WTC11 (cell line): ENCODE data around the gene FLT4. TPM values are rescaled to one million over a fixed set of nuclear protein-coding genes. Genes with fewer than 3 reads are reported as not detected.

Source experiments
- ATAC-seq: fragments of 200-7000 bp; cut with Tn5 transposase; 2 replicates; pipeline ENCODE4 v1.10.0; 2021; ENCODE audit warnings: mild to moderate bottlenecking, moderate library complexity
- CTCF ChIA-PET: fragments of 300-600 bp; sonication (Branson Sonifier 250); formaldehyde crosslinking; loops from one replicate; lab custom pipeline; 2021; ENCODE audit warnings: antibody characterized with exemption; lab: Charles Lee
- POLR2A ChIA-PET: fragments of 350-600 bp; sonication (Branson Sonifier 250); formaldehyde crosslinking; loops from one replicate; lab custom pipeline; 2021; ENCODE audit warnings: antibody characterized with exemption; lab: Charles Lee
- DNase-seq: peaks from one replicate; pipeline ENCODE4 v3.0.0; 2021; ENCODE audit warnings: low spot score
- H3K27ac Mint-ChIP-seq: 2 replicates; pipeline ENCODE4 v1.8.0; 2021; ENCODE audit warnings: mixed read lengths
- H3K27me3 Mint-ChIP-seq: 2 replicates; pipeline ENCODE4 v1.8.0; 2021; ENCODE audit warnings: low read depth, mild to moderate bottlenecking, moderate library complexity, mixed read lengths
- H3K36me3 Mint-ChIP-seq: 2 replicates; pipeline ENCODE4 v1.8.0; 2021; ENCODE audit warnings: mixed read lengths
- H3K4me1 Mint-ChIP-seq: 2 replicates; pipeline ENCODE4 v1.8.0; 2022; ENCODE audit warnings: mixed read lengths
- H3K4me3 Mint-ChIP-seq: 2 replicates; pipeline ENCODE4 v1.8.0; 2021; ENCODE audit warnings: mild to moderate bottlenecking, moderate library complexity, mixed read lengths
- H3K9me3 Mint-ChIP-seq: 2 replicates; pipeline ENCODE4 v1.8.0; 2021; ENCODE audit warnings: mixed read lengths
- GTF2I ChIP-seq: fragments of 250-450 bp; sonication (Bioruptor Pico); conservative IDR thresholded peaks from 2 replicates; pipeline ENCODE4 v1.4.0; 2021; ENCODE audit warnings: mild to moderate bottlenecking
- JUN ChIP-seq: sonication (generic); formaldehyde crosslinking; IDR thresholded peaks from 2 replicates; pipeline ENCODE4 v1.8.0; 2023; ENCODE audit warnings: mild to moderate bottlenecking, missing genetic modification reagents
- MYBL2 ChIP-seq: sonication (generic); formaldehyde crosslinking; IDR thresholded peaks from 2 replicates; pipeline ENCODE4 v1.8.1; 2023; ENCODE audit warnings: mild to moderate bottlenecking, moderate library complexity, missing genetic modification reagents
- NR1H2 ChIP-seq: sonication (generic); formaldehyde crosslinking; IDR thresholded peaks from 2 replicates; pipeline ENCODE4 v1.9.0; 2021; ENCODE audit warnings: mild to moderate bottlenecking, moderate library complexity, missing genetic modification reagents
- ZBTB21 ChIP-seq: sonication (generic); formaldehyde crosslinking; IDR thresholded peaks from 2 replicates; pipeline ENCODE4 v1.8.1; 2023; ENCODE audit warnings: mild to moderate bottlenecking, missing genetic modification reagents, borderline replicate concordance
- ZNF423 ChIP-seq: fragments of 250-450 bp; sonication (Bioruptor Pico); IDR thresholded peaks from 2 replicates; pipeline ENCODE4 v2.1.2; 2022; ENCODE audit warnings: mild to moderate bottlenecking, moderate library complexity
- total RNA-seq: library from RNA; stranded (reverse); gene quantifications from 3 replicates; pipeline ENCODE4 v1.2.3, GENCODE V29; 2021
- TF ChIP-seq, protein P1 (sequence below): fragments of 250-450 bp; sonication (Bioruptor Pico); IDR thresholded peaks from 2 replicates; pipeline ENCODE4 v1.9.0; 2021; ENCODE audit warnings: mild to moderate bottlenecking
- TF ChIP-seq, protein P2 (sequence below): fragments of 250-450 bp; sonication (Bioruptor Pico); IDR thresholded peaks from 2 replicates; pipeline ENCODE4 v1.9.0; 2021; ENCODE audit warnings: moderate library complexity, mild to moderate bottlenecking, inconsistent platforms, borderline replicate concordance
- TF ChIP-seq, protein P3 (sequence below): sonication (generic); formaldehyde crosslinking; IDR thresholded peaks from 2 replicates; pipeline ENCODE4 v1.8.1; 2022; ENCODE audit warnings: mild to moderate bottlenecking, moderate library complexity, missing genetic modification reagents
- TF ChIP-seq, protein P4 (sequence below): sonication (generic); formaldehyde crosslinking; IDR thresholded peaks from 2 replicates; pipeline ENCODE4 v1.8.1; 2022; ENCODE audit warnings: low read depth, mild to moderate bottlenecking, moderate library complexity, missing genetic modification reagents, borderline replicate concordance
- TF ChIP-seq, protein P5 (sequence below): fragments of 250-450 bp; sonication (Bioruptor Pico); IDR thresholded peaks from 2 replicates; pipeline ENCODE4 v1.9.0; 2021; ENCODE audit warnings: mild to moderate bottlenecking
- TF ChIP-seq, protein P6 (sequence below): sonication (generic); formaldehyde crosslinking; IDR thresholded peaks from 2 replicates; pipeline ENCODE4 v1.8.0; 2022; ENCODE audit warnings: mild to moderate bottlenecking, missing genetic modification reagents
- TF ChIP-seq, protein P7 (sequence below): sonication (generic); formaldehyde crosslinking; conservative IDR thresholded peaks from 2 replicates; pipeline ENCODE4 v1.8.1; 2022; ENCODE audit warnings: mild to moderate bottlenecking, missing genetic modification reagents
- TF ChIP-seq, protein P8 (sequence below): sonication (generic); formaldehyde crosslinking; conservative IDR thresholded peaks from 2 replicates; pipeline ENCODE4 v1.8.1; 2023; ENCODE audit warnings: mild to moderate bottlenecking, low read depth, missing genetic modification reagents, moderate library complexity

Gene FLT4
- total RNA-seq, 1 experiment from 2014 or later = 12.4 TPM

DNA sequence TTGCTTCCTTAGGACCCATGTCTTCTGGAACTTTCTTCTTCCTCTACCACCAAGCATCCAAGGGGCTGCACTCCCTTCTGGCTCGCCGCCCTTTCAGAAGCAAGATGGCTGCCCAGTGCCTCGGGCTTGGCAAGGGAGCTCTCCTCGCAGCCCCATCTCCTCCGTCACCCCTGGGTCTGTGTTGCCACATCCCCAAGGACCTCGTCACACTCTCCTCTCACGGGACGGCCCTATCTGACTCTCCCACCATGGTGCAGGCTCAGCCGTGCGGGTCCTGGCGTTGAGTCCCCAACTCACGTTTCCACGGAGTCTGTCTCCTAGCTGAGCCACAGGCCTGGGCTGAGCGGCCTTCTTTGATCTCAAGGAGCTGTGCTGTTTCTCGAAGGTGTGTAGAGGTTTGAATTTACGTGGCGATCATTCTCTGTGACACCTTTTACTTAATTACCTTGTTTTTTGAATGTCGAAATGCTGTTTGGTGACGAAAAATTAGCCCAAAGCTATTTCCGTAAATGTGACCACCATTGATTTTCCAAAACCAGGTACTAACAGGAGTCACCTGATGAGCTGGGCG lies 43.1 kb downstream of the FLT4 start:
- Mint-ChIP-seq H3K27ac (no peak overlapping the region), H3K9me3 (no peaks in the 10 kb centered on the region), H3K27me3 (no peaks in the 10 kb centered on the region), H3K36me3 (no peaks in the 10 kb centered on the region), H3K4me1 (no peaks in the 10 kb centered on the region), H3K4me3 (no peak overlapping the region)
- TF ChIP-seq, protein P1, sequence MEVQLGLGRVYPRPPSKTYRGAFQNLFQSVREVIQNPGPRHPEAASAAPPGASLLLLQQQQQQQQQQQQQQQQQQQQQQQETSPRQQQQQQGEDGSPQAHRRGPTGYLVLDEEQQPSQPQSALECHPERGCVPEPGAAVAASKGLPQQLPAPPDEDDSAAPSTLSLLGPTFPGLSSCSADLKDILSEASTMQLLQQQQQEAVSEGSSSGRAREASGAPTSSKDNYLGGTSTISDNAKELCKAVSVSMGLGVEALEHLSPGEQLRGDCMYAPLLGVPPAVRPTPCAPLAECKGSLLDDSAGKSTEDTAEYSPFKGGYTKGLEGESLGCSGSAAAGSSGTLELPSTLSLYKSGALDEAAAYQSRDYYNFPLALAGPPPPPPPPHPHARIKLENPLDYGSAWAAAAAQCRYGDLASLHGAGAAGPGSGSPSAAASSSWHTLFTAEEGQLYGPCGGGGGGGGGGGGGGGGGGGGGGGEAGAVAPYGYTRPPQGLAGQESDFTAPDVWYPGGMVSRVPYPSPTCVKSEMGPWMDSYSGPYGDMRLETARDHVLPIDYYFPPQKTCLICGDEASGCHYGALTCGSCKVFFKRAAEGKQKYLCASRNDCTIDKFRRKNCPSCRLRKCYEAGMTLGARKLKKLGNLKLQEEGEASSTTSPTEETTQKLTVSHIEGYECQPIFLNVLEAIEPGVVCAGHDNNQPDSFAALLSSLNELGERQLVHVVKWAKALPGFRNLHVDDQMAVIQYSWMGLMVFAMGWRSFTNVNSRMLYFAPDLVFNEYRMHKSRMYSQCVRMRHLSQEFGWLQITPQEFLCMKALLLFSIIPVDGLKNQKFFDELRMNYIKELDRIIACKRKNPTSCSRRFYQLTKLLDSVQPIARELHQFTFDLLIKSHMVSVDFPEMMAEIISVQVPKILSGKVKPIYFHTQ = no peak
- TF ChIP-seq GTF2I (CRISPR knock-in tag) = no peak
- TF ChIP-seq, protein P2, sequence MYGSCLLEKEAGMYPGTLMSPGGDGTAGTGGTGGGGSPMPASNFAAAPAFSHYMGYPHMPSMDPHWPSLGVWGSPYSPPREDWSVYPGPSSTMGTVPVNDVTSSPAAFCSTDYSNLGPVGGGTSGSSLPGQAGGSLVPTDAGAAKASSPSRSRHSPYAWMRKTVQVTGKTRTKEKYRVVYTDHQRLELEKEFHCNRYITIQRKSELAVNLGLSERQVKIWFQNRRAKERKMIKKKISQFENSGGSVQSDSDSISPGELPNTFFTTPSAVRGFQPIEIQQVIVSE (CRISPR knock-in tag) = no peak
- TF ChIP-seq NR1H2 = no peak
- TF ChIP-seq, protein P3, sequence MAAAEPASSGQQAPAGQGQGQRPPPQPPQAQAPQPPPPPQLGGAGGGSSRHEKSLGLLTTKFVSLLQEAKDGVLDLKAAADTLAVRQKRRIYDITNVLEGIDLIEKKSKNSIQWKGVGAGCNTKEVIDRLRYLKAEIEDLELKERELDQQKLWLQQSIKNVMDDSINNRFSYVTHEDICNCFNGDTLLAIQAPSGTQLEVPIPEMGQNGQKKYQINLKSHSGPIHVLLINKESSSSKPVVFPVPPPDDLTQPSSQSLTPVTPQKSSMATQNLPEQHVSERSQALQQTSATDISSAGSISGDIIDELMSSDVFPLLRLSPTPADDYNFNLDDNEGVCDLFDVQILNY = no peak
- TF ChIP-seq, protein P4, sequence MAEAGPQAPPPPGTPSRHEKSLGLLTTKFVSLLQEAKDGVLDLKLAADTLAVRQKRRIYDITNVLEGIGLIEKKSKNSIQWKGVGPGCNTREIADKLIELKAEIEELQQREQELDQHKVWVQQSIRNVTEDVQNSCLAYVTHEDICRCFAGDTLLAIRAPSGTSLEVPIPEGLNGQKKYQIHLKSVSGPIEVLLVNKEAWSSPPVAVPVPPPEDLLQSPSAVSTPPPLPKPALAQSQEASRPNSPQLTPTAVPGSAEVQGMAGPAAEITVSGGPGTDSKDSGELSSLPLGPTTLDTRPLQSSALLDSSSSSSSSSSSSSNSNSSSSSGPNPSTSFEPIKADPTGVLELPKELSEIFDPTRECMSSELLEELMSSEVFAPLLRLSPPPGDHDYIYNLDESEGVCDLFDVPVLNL (CRISPR knock-in tag) = no peak
- TF ChIP-seq, protein P5, sequence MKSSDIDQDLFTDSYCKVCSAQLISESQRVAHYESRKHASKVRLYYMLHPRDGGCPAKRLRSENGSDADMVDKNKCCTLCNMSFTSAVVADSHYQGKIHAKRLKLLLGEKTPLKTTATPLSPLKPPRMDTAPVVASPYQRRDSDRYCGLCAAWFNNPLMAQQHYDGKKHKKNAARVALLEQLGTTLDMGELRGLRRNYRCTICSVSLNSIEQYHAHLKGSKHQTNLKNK (CRISPR knock-in tag) = no peak
- TF ChIP-seq, protein P6, sequence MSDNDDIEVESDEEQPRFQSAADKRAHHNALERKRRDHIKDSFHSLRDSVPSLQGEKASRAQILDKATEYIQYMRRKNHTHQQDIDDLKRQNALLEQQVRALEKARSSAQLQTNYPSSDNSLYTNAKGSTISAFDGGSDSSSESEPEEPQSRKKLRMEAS = no peak; the same call in 1 of the 2 replicates
- TF ChIP-seq ZNF423 = no peak
- TF ChIP-seq, protein P7, sequence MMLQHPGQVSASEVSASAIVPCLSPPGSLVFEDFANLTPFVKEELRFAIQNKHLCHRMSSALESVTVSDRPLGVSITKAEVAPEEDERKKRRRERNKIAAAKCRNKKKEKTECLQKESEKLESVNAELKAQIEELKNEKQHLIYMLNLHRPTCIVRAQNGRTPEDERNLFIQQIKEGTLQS (CRISPR knock-in tag) = no peak
- TF ChIP-seq, protein P8, sequence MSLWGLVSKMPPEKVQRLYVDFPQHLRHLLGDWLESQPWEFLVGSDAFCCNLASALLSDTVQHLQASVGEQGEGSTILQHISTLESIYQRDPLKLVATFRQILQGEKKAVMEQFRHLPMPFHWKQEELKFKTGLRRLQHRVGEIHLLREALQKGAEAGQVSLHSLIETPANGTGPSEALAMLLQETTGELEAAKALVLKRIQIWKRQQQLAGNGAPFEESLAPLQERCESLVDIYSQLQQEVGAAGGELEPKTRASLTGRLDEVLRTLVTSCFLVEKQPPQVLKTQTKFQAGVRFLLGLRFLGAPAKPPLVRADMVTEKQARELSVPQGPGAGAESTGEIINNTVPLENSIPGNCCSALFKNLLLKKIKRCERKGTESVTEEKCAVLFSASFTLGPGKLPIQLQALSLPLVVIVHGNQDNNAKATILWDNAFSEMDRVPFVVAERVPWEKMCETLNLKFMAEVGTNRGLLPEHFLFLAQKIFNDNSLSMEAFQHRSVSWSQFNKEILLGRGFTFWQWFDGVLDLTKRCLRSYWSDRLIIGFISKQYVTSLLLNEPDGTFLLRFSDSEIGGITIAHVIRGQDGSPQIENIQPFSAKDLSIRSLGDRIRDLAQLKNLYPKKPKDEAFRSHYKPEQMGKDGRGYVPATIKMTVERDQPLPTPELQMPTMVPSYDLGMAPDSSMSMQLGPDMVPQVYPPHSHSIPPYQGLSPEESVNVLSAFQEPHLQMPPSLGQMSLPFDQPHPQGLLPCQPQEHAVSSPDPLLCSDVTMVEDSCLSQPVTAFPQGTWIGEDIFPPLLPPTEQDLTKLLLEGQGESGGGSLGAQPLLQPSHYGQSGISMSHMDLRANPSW (CRISPR knock-in tag) = no peak
- no peak for TF ChIP-seq ZBTB21 (CRISPR knock-in tag)
- no peak for TF ChIP-seq JUN (CRISPR knock-in tag)
- TF ChIP-seq MYBL2 = no peak
- ChIA-PET POLR2A (interaction anchor here (0.6 kb wide), 1 partner anchor 59 kb away, joined by 3 read pairs; no protein-coding TSS in a partner anchor), CTCF (interaction anchor here (0.6 to 7.2 kb wide), 24 partner anchors 10 to 811 kb away, joined by 3 to 54 read pairs (median 4); partner anchors contain the start of genes RASGEF1C and SCGB3A1)
- peak; percentile 13; the same call in 1 of the 2 replicates for ATAC-seq
- DNase-seq = no peak
